NCI-H2196 (cell line): ENCODE measurements around the gene MFSD11.
"Not testable (repeated sequence)": the region's sequence is repeated elsewhere in the genome, so short reads cannot be mapped to it uniquely, and the experiment has no call there.

ENCODE experiments used
- DNase-seq: peaks from one replicate; lab custom pipeline; 2025; ENCODE audit not compliant: unreplicated experiment; lab: John Stamatoyannopoulos, UW

MFSD11 gene

GRCh38 chr17:76726231-76726775 is 11.6 kb upstream of the MFSD11 start, which contains the start of gene JMJD6:
Gene JMJD6 (minus strand): TSS chr17:76726606. CDS start chr17:76726475, 131 bp downstream.
- peak; percentile 98 for DNase-seq

GRCh38 chr17:76726776-76727718 is 10.9 kb upstream of the MFSD11 start, which contains the start of gene METTL23:
Gene METTL23 (plus strand): TSS chr17:76726839. CDS start chr17:76729711, 2,872 bp downstream.
- peak; percentile 89 for DNase-seq

GRCh38 chr17:76727745-76728456 is 10.0 kb upstream of the MFSD11 start:
- DNase-seq: no peak

- not testable (repeated sequence) for DNase-seq
Observed at GRCh38 chr17:76731800-76732733, 5.9 kb upstream of the MFSD11 start.

GRCh38 chr17:76732734-76733617 is 4.9 kb upstream of the MFSD11 start:
- no peak for DNase-seq

- DNase-seq: no peak
Observed at GRCh38 chr17:76733618-76733957, 4.3 kb upstream of the MFSD11 start.

- no peak for DNase-seq
Observed at GRCh38 chr17:76734080-76734840, 3.7 kb upstream of the MFSD11 start.

GRCh38 chr17:76735006-76735405 is 2.9 kb upstream of the MFSD11 start:
- DNase-seq: peak; percentile 34

- DNase-seq: no peak
Observed at GRCh38 chr17:76735586-76736348, 2.2 kb upstream of the MFSD11 start.

GRCh38 chr17:76736349-76737081 is 1.4 kb upstream of the MFSD11 start:
- peak; percentile 68 for DNase-seq

- DNase-seq: peak; percentile 100
Observed at GRCh38 chr17:76737082-76737675, 740 bp upstream of the MFSD11 start, which contains the start of gene SRSF2. Gene SRSF2 (minus strand): TSS chr17:76737331. CDS start chr17:76737160, 171 bp downstream.

GRCh38 chr17:76738468-76738850 is 540 bp downstream of the MFSD11 start:
- no peak for DNase-seq

- not testable (repeated sequence) for DNase-seq
Observed at GRCh38 chr17:76739568-76740115, 1.7 kb downstream of the MFSD11 start.

GRCh38 chr17:76740329-76741118 is 2.6 kb downstream of the MFSD11 start:
- no peak for DNase-seq

GRCh38 chr17:76742958-76743357 is 5.0 kb downstream of the MFSD11 start:
- DNase-seq: no peak

- no peak for DNase-seq
Observed at GRCh38 chr17:76744747-76745146, 6.8 kb downstream of the MFSD11 start.
